ENCODE results near the gene RDH11.

DNA sequence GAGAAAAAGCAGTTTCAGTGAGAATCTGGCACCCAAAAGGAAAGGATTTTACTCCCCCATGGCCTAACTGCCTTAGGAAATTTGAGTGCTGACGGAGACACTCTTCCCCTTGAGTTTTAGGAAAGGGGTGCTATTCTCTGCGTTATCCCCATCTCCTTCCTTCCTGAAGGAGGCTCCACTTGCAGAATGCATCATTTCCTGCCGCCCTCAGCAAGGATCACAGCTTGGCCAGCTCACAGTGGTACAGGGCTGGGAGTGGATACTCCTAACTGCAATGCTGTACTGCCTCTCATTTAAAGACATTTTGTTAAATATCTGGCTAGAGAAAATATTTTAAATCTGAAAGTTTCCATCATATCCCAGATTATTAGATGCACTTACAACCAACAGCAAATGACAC is 39.1 kb upstream of the RDH11 start:
- TF ChIP-seq CTCF (optimal IDR thresholded peaks at IDR 0.05 in 1 of 3, IDR thresholded peaks at IDR 0.05 in 1 of 3, conservative IDR thresholded peaks at IDR 0.05 in 1 of 3; ENCODE audit: extremely low read depth in 1 of 3, insufficient read depth in 2 of 3, low read length in 3 of 3) (no peak), EZH2 (IDR thresholded peaks at IDR 0.05; ENCODE audit: low read length) (no peak)
